Dedifferentiated amniotic fluid mesenchymal stem cell (primary cell): Measurements from ENCODE around the gene CDC20.
"Not testable (repeated sequence)": the region's sequence is repeated elsewhere in the genome, so short reads cannot be mapped to it uniquely, and the experiment has no call there.

Experiments used
- DNase-seq: peaks from one replicate; pipeline ENCODE4 v3.0.0-alpha.2; 2016; ENCODE audit errors: extremely low spot score

CDC20 gene

DNA sequence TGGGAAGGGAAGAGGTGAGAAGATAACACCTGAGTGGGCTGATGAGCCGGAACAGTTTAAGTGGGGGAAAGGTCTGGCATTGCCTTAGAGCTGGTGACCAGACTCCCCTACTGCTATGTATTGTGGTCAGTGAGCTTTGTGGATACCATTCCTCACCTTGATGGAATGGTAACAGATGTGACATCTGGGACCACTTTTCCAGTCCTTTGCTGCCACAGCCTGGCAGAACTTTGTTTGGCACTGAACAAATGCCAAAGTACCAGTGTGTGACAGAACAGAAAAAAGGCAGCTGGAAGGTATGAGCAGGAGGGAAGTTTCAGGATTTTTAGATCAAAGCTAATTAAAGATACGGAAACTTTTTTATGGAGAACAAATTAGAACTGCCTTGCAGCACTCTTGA, 24.7 kb downstream of the CDC20 start:
- DNase-seq: no peak

DNA sequence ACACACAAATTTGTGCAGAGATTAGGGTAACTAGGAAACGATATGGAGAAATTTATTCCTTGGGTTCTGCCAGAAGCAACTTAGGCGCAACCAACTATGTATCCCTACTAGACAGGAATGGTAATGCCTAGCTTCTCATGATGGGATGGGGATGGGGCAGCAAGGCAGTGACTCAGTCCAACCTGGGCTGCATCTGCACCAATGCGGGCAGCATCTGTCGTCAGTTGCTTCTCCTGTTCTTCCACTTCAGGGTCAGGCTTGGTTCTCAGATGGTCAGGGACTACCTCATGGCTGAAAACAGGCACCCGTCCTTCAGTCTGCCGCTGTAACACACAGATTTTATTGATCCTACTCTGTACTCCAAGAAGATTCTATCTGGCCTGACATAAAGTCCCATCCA, 27.9 kb downstream of the CDC20 start:
- no peak for DNase-seq

- DNase-seq: no peak
Observed at GRCh38 chr1:43387976-43388599, 29.3 kb downstream of the CDC20 start.

DNA sequence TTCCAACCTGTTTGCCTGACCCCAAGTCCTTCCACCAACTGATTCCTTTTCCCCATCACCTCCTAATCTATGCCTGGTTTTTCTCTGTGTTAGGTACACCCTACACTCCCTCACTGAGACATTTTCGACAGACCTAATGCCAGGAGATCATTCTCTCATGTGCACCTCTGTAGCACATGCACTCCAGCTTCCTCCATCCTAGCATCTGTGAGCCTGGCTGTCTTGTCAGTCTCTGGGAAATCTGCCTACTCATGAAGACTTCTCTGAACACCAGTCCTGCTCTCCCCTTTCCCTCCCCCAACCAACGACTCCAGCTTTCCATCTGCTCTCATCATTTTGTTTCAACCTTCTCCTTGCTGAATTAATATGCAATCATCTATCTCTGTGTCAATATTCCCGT, 29.8 kb downstream of the CDC20 start:
- no peak for DNase-seq

DNA sequence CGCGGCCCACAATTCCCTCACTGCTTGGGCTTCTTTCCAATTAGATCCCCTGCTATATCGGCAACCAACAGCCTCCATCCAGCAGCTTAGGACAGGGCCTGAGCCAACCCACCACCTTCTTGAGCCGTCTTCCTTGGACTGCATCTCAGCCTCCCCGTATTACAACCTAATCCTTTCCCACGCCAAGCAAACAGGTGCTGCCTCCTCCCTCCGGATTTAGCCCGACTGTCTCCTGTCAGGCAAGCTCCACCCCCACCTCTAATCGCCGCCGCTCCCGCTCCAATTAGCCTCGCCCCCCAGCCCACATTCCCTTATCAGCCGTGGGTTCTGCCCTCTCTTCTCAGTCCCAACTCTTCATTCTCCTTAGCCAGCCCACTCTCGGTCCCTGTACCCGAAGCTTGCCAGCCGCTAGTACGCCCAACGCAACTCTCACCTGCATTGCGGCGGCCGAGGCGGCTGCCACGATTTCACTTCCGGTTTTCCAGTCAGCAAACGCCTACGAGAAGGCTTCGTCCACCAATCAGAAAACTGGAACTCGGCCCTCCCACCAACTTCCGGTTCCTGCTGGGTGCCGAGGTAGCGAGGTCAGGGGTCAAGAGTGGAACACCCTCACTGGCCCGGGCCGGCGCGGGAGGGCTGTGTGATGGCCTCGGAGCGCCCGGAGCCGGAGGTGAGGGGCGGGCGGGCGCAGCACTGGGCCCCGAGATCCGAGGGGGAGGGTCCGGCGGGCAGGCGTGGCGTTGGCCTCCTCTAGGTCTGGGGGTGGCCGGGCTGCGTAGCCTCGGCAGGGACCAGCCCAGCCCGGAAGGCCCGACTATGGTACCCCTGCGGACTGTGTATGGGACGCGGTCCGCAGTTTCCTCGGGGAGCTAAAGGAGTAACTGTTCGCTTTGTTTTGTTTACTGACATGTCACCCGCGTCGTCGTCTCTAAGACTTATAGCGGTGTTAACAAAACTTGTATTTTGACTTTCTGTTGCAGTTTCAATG, 30.8 kb downstream of the CDC20 start, which contains the start of the genes MED8 and SZT2:
TSS of gene MED8 (minus strand) at position 475 of the 988 bp plus-strand sequence. CDS start at position 439, 36 bp downstream.
TSS of gene SZT2 (plus strand) at position 574 of the 988 bp plus-strand sequence. CDS start at position 644, 70 bp downstream.
- DNase-seq: peak; percentile 91

DNA sequence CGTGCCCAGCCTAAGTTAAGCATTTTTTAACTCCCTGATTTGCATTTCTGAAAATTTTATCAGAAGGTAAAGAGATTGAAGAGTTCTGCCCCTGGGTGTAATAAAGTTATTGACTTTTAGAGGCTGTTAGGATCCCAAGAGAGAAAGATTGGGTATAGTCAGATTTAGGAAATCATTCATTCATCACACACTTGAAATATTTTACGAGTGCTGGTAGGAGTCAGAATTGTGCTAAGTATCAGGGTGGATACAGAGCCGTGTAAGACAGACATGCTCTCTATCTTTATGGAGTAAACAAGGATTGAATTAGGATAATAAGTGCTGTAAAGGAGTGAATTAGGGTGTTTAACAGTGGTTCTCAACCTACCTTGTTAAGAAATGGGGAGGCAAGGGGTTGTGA, 33.9 kb downstream of the CDC20 start:
- no peak for DNase-seq

GRCh38 chr1:43395523-43395922, 36.7 kb downstream of the CDC20 start:
- DNase-seq: no peak

DNA sequence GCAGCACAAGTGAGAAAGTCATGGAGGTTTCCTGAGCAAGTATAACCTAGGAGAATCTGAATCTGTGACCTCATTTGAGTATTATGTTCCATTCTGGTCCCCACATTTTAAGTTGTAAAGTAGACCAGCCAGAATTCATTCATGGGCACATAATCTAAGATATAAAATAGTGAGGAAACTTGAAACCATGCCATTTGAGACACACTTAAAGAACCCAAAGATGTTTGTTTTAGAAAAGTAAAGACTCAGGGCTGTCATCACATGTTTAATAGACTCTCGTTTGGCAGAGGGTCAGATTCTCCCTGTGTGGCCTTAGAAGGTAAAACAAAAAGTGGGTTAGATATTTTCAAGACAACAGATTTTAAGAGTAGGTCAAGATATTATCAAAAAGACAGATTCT, 37.3 kb downstream of the CDC20 start:
- no peak for DNase-seq

DNA sequence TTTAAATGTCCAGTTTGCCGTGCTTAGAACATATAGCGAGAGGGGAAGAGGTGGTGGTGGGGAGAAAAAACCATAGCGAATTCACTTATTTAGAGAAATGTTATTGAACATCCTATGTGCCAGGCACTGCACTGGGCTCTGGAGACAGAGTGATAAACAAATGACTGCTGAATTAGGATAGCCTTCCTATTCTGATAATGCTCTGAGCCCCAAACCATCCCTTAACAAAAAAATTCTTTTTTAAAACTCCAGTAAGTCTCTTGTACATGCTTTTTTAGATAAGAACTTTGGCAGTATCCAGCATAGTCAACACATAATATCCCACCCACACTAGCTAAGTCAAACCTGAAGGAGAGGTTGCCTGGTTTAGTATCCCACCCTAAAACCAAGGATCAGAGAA, 39.4 kb downstream of the CDC20 start:
- no peak for DNase-seq

DNA sequence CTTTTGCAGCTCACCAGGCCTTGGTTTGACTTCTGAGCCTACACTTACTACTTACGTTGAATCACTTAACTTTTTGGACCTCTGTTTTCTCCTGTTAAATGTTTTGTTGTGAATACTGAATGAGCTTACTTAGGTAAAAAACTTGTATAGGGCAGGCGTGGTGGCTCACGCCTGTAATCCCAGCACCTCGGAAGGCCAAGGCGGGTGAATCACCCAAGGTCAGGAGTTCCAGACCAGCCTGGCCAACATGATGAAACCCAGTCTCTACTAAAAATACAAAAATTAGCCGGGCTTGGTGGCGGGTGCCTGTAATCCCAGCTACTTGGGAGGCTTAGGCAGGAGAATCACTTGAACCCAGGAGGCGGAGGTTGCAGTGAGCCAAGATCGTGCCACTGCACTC, 41.7 kb downstream of the CDC20 start:
- DNase-seq: not testable (repeated sequence)

GRCh38 chr1:43402089-43402865, 43.5 kb downstream of the CDC20 start:
- no peak for DNase-seq

- DNase-seq: no peak
Observed at GRCh38 chr1:43404353-43404752, 45.6 kb downstream of the CDC20 start.

DNA sequence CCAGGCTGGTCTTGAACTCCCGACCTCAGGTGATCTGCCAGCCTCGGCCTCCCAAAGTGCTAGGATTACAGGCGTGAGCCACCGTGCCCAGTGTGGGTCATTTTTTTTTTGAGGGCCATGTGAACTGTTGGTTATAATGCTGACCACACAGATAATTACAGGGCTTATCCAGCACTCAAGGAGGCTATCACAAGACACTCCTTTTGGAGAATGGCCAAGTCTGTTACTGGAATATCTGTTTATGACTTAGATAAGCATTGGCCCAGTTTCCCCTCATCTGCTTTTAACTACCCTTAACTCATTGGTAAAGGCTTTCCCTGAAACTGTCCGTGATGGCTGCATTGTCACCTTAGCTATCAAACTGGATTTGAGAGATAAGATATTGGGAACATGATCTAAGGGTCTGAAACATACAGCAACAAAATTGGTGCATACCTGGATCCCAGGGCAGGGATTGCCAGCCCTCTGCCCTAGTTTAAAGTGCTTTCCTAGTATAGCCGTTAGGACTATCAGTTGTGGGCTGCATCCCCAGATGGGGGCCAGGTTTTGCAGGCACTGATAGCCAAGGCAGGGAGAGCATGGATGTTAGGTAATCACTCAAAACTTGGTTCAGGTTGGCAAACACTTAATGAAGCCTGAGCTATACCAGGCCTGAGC, 46.6 kb downstream of the CDC20 start:
- DNase-seq: no peak

DNA sequence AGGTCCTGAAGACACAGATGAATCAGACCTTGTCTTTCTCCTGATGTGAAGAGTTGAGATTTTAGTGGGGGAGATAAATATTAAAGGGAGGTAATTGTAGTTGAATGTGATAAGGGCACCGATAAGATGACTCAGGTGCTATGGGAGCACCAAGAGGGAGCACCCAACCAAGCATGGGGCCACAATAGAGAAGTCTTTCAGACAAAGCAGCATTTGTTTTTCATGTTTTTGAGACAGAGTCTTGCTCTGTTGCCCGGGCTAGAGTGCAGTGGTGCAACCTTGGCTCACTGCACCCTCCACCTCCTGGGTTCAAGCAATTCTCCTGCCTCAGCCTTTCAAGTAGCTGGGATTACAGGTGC, 47.1 kb downstream of the CDC20 start:
- DNase-seq: no peak

DNA sequence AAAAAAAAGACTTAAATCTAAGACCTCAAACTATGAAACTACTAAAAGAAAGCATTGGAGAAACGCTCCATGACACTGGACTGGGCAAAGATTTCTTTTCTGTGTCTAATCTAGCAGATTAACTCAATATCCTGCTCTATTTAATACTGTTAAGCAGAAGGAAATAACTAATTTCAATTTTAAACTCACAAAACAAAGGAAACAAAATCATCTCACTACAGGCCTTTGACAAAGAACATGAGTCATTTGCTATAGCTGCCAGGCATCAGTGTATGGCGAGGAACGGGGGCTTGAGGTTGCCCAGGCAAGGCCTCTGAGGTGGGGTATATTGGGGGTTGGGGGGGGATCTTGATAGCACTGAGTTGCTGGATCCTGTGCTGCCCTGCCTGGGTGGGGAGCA, 51.8 kb downstream of the CDC20 start:
- DNase-seq: no peak
